Type B pancreatic cell (in vitro differentiated cells): ENCODE data around the gene SPRED3. TPM values are rescaled to one million over a fixed set of nuclear protein-coding genes. Genes with fewer than 3 reads are reported as not detected.

Experiments
- DNase-seq: peaks from one replicate; pipeline ENCODE4 v3.0.0; 2021; ENCODE audit warnings: mixed read lengths; ENCODE audit not compliant: unreplicated experiment; ENCODE audit errors: extremely low spot score
- H3K27ac Mint-ChIP-seq: 2 replicates; pipeline ENCODE4 v1.8.0; 2021; ENCODE audit warnings: mild to moderate bottlenecking, mixed read lengths
- H3K27me3 Mint-ChIP-seq: 2 replicates; pipeline ENCODE4 v1.8.0; 2021; ENCODE audit warnings: mixed read lengths
- H3K36me3 Mint-ChIP-seq: 2 replicates; pipeline ENCODE4 v1.8.0; 2021; ENCODE audit warnings: mixed read lengths
- H3K4me1 Mint-ChIP-seq: one replicate; pipeline ENCODE4 v1.8.0; 2021; ENCODE audit warnings: mixed read lengths; ENCODE audit not compliant: unreplicated experiment
- H3K4me3 Mint-ChIP-seq: 2 replicates; pipeline ENCODE4 v1.8.0; 2021; ENCODE audit warnings: mild to moderate bottlenecking, mixed read lengths
- H3K9me3 Mint-ChIP-seq: 2 replicates; pipeline ENCODE4 v1.8.0; 2021; ENCODE audit warnings: mixed read lengths
- total RNA-seq: library from RNA; stranded (reverse); gene quantifications from 2 replicates; pipeline ENCODE4 v1.2.1, GENCODE V29; 2021; ENCODE audit warnings: low replicate concordance
- TF ChIP-seq, protein P1 (sequence below): fragments of 200-600 bp; sonication (generic); conservative IDR thresholded peaks from 2 replicates; pipeline ENCODE4 v1.5.0; 2021; ENCODE audit warnings: antibody characterized with exemption, mild to moderate bottlenecking

The SPRED3 gene
- total RNA-seq, 1 donor from 2014 or later = 4.2 TPM

- Mint-ChIP-seq H3K27me3 (peaks cover 15% of the 10 kb centered on the region), H3K27ac (no peak within 1 kb of the TSS), H3K9me3 (no peaks in the 10 kb centered on the region), H3K36me3 (no peaks in the 10 kb centered on the region), H3K4me1 (peaks cover 9% of the 10 kb centered on the region), H3K4me3 (peak within 1 kb of the TSS; percentile 75)
- TF ChIP-seq, protein P1, sequence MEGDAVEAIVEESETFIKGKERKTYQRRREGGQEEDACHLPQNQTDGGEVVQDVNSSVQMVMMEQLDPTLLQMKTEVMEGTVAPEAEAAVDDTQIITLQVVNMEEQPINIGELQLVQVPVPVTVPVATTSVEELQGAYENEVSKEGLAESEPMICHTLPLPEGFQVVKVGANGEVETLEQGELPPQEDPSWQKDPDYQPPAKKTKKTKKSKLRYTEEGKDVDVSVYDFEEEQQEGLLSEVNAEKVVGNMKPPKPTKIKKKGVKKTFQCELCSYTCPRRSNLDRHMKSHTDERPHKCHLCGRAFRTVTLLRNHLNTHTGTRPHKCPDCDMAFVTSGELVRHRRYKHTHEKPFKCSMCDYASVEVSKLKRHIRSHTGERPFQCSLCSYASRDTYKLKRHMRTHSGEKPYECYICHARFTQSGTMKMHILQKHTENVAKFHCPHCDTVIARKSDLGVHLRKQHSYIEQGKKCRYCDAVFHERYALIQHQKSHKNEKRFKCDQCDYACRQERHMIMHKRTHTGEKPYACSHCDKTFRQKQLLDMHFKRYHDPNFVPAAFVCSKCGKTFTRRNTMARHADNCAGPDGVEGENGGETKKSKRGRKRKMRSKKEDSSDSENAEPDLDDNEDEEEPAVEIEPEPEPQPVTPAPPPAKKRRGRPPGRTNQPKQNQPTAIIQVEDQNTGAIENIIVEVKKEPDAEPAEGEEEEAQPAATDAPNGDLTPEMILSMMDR = no peak
- no peak for DNase-seq
These were observed 44.8 kb downstream of the SPRED3 start, which contains the start of gene RYR1 for GRCh38 chr19:38433268-38433733. RYR1 (plus strand) TSS chr19:38433691; CDS start chr19:38433830, 139 bp downstream.

DNA sequence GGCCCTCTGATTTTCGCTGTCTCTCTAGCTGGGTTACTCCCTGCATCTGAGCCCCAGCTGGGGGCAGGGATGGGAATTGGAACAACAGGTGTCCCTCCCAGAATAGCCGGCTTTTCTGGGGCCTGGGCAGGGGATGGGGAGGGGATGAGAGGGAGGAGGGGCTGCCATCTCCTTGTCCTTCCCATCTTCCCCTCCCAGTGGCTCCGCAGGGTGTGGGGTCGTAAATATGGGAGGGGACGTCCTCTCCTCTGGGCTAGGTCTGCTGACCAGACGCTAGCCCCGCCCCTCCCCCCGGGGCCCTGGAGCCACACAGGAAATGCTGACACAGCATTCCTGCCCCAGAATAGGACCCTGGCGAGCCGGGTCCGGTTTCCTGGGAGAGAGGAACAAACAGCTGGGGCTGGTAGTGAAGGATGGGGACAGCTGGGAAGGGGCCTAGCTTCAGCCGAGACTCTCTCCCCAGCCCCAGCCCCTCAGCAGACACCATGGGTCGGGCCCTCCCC is 46.1 kb downstream of the SPRED3 start:
- Mint-ChIP-seq H3K4me1 (peaks cover 9% of the 10 kb centered on the region), H3K9me3 (no peaks in the 10 kb centered on the region), H3K4me3 (peak overlapping the region; percentile 75), H3K27me3 (peaks cover 12% of the 10 kb centered on the region), H3K36me3 (no peaks in the 10 kb centered on the region), H3K27ac (no peak overlapping the region)
- no peak for DNase-seq
- TF ChIP-seq, protein P1 = no peak

- TF ChIP-seq, protein P1 = no peak
- H3K27me3 Mint-ChIP-seq = peaks cover 9% of the 10 kb centered on the region
- no peak overlapping the region for H3K27ac Mint-ChIP-seq
These were observed 48.8 kb downstream of the SPRED3 start for GRCh38 chr19:38437295-38437694.

GRCh38 chr19:38437917-38438316 is 49.4 kb downstream of the SPRED3 start:
- H3K4me3 Mint-ChIP-seq = no peak overlapping the region
- no peaks in the 10 kb centered on the region for H3K9me3 Mint-ChIP-seq
- TF ChIP-seq, protein P1 = no peak
- H3K36me3 Mint-ChIP-seq = no peaks in the 10 kb centered on the region
- DNase-seq = no peak
- H3K27ac Mint-ChIP-seq = no peak overlapping the region
- H3K4me1 Mint-ChIP-seq = peaks cover 9% of the 10 kb centered on the region
- H3K27me3 Mint-ChIP-seq = peaks cover 9% of the 10 kb centered on the region

More at GRCh38 chr19:38437295-38437694, 48.8 kb downstream of the SPRED3 start:
- Mint-ChIP-seq H3K9me3 (no peaks in the 10 kb centered on the region), H3K4me1 (peaks cover 9% of the 10 kb centered on the region), H3K36me3 (no peaks in the 10 kb centered on the region), H3K4me3 (no peak overlapping the region)
- DNase-seq = no peak

- Mint-ChIP-seq H3K4me3 (no peak overlapping the region), H3K27ac (no peak overlapping the region), H3K4me1 (no peaks in the 10 kb centered on the region), H3K27me3 (peaks cover 4% of the 10 kb centered on the region), H3K36me3 (no peaks in the 10 kb centered on the region), H3K9me3 (no peaks in the 10 kb centered on the region)
- DNase-seq = no peak
- TF ChIP-seq, protein P1 = no peak
These were observed 52.1 kb downstream of the SPRED3 start for GRCh38 chr19:38440592-38440991.
